GM04504 (cell line): Measurements from ENCODE around the gene SLC27A3.
A peak's percentile ranks its signal among the peaks of the same experiment; 100 is the strongest.
"Not testable (repeated sequence)": the region's sequence is repeated elsewhere in the genome, so short reads cannot be mapped to it uniquely, and the experiment has no call there.

Experiments
- DNase-seq: peaks from one replicate; pipeline ENCODE4 v3.0.0-alpha.2; 2012; ENCODE audit warnings: low read depth

SLC27A3 gene

GRCh38 chr1:153780551-153780950 is 5.3 kb downstream of the SLC27A3 start:
- no peak for DNase-seq

GRCh38 chr1:153782648-153783047 is 7.4 kb downstream of the SLC27A3 start:
- DNase-seq: not testable (repeated sequence)

GRCh38 chr1:153783233-153784190 is 8.3 kb downstream of the SLC27A3 start:
- peak; percentile 73 for DNase-seq

GRCh38 chr1:153786038-153786790 is 11.0 kb downstream of the SLC27A3 start:
- no peak for DNase-seq

GRCh38 chr1:153789478-153790034 is 14.3 kb downstream of the SLC27A3 start:
- DNase-seq: no peak

- DNase-seq: peak; percentile 62
Measured at GRCh38 chr1:153790313-153790965, 15.2 kb downstream of the SLC27A3 start.

GRCh38 chr1:153790966-153791647 is 15.9 kb downstream of the SLC27A3 start:
- DNase-seq: peak; percentile 77

- DNase-seq: no peak
Measured at GRCh38 chr1:153791648-153792253, 16.5 kb downstream of the SLC27A3 start.

- no peak for DNase-seq
Measured at GRCh38 chr1:153792631-153793041, 17.4 kb downstream of the SLC27A3 start.

- DNase-seq: no peak
Measured at GRCh38 chr1:153793261-153793972, 18.2 kb downstream of the SLC27A3 start.

- DNase-seq: no peak
Measured at GRCh38 chr1:153793973-153794615, 18.9 kb downstream of the SLC27A3 start.

GRCh38 chr1:153794624-153795329 is 19.6 kb downstream of the SLC27A3 start:
- no peak for DNase-seq

GRCh38 chr1:153795330-153795837 is 20.2 kb downstream of the SLC27A3 start:
- DNase-seq: no peak

GRCh38 chr1:153795934-153796785 is 21.0 kb downstream of the SLC27A3 start:
- DNase-seq: no peak

GRCh38 chr1:153796786-153797659 is 21.8 kb downstream of the SLC27A3 start:
- DNase-seq: peak; percentile 24

- DNase-seq: no peak
Measured at GRCh38 chr1:153798468-153798780, 23.2 kb downstream of the SLC27A3 start.

- no peak for DNase-seq
Measured at GRCh38 chr1:153799016-153799415, 23.8 kb downstream of the SLC27A3 start.
